Posterior vena cava (tissue), 2 donors: Measurements from ENCODE around the gene KIAA0586. TPM values are rescaled to one million over a fixed set of nuclear protein-coding genes. Genes with fewer than 3 reads are reported as not detected.
"Not testable (repeated sequence)": the region's sequence is repeated elsewhere in the genome, so short reads cannot be mapped to it uniquely, and the experiment has no call there.

Experiments
- DNase-seq: peaks from one replicate; pipeline ENCODE4 v3.0.0-alpha.2; 2020; ENCODE audit warnings: low spot score
- intact Hi-C, 2 donors: fragments of 100-400 bp; cut with DNase I; formaldehyde crosslinking; loops; one replicate each; pipeline versions ENCODE4 v1.14.1 to v1.14.2; 2022 to 2023
- total RNA-seq, 2 donors: library from RNA; stranded (reverse); fragmentation: NEBNext Ultra II Directional; extraction: Animal tissue kit (Norgen Biotek cat#: 25700); gene quantifications; one replicate each; pipeline ENCODE4 v1.2.1, GENCODE V29; 2021
- donor health status: DM: yes; HTN: yes; CAD: no.
- donor health status: DM: yes; HTN: yes; CAD: no.

The KIAA0586 gene
- total RNA-seq, 2 donors from 2014 or later = 14.7 to 15.5 TPM

- intact Hi-C loops = no loop called here
- no peak for DNase-seq
Measured at GRCh38 chr14:58455593-58456265, 28.2 kb downstream of the KIAA0586 start.

GRCh38 chr14:58460772-58461171, 33.3 kb downstream of the KIAA0586 start:
- DNase-seq = no peak
- intact Hi-C loops = no loop called here

DNA sequence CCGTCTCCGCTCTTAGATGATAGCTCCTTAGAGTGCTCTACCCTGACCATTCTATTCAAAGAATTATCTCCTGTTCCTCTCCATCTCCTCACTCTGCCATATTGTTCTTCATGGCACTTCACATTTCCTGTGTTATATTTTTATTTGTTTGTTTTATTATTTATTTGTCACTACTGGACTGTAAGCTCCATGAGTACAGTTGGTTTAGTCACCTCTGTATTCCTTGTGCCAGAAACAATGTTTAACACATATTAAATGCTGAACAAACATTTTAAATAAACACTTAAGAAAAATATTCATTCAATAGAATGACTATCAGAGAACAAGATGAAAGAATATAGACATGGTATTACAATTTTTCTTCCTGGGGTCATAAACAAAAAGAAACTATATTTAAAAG, 35.6 kb downstream of the KIAA0586 start:
- intact Hi-C loops = no loop called here

GRCh38 chr14:58464652-58465051, 37.1 kb downstream of the KIAA0586 start:
- intact Hi-C loops = no loop called here

More for the DNA sequence above, 35.6 kb downstream of the KIAA0586 start:
- DNase-seq = no peak

GRCh38 chr14:58465421-58465820, 37.9 kb downstream of the KIAA0586 start:
- intact Hi-C loops = no loop called here
- no peak for DNase-seq

More at GRCh38 chr14:58464652-58465051, 37.1 kb downstream of the KIAA0586 start:
- no peak for DNase-seq

- intact Hi-C loops = no loop called here
- no peak for DNase-seq
Measured at GRCh38 chr14:58466459-58466858, 38.9 kb downstream of the KIAA0586 start.

DNA sequence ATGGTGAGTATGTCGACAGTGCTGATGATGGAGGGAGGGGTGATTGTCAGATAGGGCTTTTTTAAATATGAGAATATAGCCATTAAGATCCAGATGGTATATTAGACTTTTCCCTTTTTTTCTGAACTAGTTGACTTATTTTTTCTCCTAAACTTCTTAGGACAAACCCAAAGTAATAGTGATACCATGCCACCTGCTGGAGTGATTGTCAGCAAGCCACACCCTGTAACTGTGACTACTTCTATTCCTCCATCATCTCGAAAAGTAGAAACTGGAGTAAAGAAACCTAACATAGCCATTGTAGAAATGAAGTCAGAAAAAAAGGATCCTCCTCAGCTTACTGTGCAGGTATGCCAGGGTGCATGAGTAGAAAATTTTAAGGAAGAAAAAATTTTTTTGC, 40.1 kb downstream of the KIAA0586 start:
- intact Hi-C loops = no loop called here
- no peak for DNase-seq

- DNase-seq = no peak
- intact Hi-C loops = no loop called here
Measured at GRCh38 chr14:58469309-58469708, 41.8 kb downstream of the KIAA0586 start.

DNA sequence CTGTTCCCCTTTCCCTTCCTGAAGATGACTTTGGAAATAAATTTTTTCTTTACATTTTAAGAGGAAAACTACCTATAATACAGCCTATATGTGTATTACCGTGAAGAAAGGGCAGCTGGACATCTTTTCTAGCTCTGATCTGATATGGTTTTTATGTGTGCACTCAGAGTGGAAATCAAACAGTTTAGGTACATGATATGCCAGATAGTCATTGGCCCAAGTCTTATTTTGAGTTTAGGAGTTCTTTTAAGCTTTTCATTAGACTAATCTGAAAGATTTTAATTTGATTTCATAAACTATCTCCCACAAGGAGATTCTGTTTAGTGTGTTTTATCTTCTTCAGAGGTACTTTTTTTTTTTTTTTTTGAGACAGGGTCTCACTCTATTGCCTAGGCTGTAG, 48.8 kb downstream of the KIAA0586 start:
- no peak for DNase-seq
- intact Hi-C loops = no loop called here

GRCh38 chr14:58477653-58478052, 50.1 kb downstream of the KIAA0586 start:
- DNase-seq = no peak
- intact Hi-C loops = no loop called here

DNA sequence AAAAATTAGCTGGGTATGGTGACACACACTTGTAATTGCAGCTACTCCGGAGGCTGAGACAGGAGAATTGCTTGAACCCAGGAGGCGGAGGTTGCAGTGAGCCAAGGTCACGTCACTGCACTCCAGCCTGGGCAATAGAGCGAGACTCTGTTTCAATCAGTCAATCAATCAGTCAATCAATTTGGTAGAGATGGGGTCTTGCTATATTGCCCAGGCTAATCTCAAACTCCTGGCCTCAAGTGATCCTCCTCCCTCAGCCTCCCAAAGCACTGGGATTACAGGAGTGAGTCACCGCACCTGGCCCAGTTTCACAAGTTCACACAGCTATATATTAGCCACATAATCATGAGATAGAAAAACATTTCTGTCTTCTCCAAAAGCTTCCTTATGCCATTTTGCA, 50.8 kb downstream of the KIAA0586 start:
- DNase-seq, intact Hi-C loops: not testable (repeated sequence)

DNA sequence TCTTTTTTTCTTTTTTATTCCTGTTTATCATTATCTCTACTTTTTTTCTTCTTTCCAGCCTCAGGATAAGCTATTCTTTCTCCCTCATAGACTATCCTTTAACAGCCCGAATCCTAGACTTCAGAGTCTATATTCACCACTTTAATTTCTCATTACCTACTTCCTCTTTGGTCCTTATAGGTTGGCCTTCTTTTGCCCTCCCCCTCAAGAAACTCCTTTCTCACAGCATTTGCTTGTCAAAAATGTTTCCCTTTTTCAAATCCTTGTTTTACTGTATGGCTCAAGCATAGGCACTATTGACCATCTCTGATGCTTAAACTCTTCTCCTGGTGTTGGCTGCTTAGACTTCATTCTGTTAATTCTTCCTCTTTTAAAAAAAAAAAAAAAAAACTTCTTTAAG, 52.5 kb downstream of the KIAA0586 start:
- intact Hi-C loops = no loop called here
- DNase-seq = no peak

GRCh38 chr14:58484176-58484575, 56.7 kb downstream of the KIAA0586 start:
- intact Hi-C loops = no loop called here

GRCh38 chr14:58488550-58488949, 61.0 kb downstream of the KIAA0586 start:
- DNase-seq = no peak

More at GRCh38 chr14:58484176-58484575, 56.7 kb downstream of the KIAA0586 start:
- no peak for DNase-seq

DNA sequence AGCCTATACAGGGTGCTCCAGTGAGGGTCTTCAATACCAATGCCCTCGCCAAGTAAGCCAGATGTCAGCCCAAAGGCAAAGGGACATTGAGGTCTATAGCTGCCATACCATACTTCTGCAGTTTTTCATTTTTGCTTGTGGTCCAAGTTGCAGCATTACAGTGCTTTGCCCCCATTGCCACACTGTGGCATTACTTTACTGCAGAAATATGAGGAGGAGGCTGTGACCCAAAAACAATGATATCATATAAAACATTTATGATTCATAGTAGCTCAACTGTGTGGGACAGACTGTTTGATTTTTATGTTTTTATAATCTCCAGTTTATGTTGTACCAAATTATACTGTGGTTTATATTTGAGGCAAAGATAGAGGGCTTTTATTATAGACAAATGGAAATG, 64.1 kb downstream of the KIAA0586 start:
- no peak for DNase-seq
- intact Hi-C loops = no loop called here

More at GRCh38 chr14:58488550-58488949, 61.0 kb downstream of the KIAA0586 start:
- intact Hi-C loops = no loop called here

DNA sequence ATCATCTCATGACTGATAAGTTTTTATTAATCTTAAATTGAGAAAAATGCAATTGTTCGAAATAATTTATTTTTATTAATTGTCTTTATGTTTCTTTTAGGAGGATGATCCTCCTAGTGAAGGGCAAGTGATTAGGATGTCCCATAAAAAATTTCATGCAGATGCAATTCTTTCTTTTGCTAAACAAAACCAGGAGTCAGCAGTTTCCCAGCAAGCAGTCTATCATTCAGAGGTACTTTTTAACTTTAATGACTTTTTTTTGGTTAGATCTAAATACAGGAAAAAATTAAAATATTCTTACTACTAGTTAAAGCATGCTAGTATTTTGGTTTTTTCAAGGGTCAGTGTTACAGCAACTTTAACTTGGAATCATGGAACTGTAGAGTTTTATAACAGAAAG, 64.5 kb downstream of the KIAA0586 start:
- no peak for DNase-seq
- intact Hi-C loops = no loop called here

DNA sequence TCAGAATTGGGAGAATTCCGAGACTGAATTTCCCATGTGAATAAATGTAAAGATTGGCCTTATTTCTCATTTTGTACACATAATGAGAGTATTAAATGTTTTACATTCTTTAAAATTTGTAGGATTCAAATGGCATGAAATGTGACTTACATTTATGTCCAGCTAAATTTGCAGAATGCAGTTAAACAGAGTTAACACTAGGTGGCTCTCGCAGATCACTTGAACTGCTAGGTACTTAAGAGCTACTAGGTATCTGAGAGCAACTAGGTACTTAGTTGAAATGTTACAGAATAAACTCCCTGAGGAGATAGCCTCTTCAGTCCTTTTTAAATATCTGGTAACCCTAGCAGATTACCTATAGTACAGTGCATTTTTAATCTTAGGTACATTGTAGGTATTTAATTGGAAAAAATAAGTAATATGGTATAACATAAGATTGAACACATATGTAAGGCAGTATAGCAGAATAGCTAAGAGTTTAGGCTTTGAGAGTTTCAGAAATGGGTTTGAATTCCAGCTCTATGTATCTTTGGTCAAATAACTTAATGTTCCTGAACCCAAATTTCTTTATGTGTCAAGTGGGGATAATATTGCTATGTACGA, 73.8 kb downstream of the KIAA0586 start:
- intact Hi-C loops = loop anchor here (5.0 to 10.0 kb wide), 3 partner anchors 133 to 553 kb away; partner anchors contain the start of gene DACT1 (in 2 of the 2)
- no peak for DNase-seq

DNA sequence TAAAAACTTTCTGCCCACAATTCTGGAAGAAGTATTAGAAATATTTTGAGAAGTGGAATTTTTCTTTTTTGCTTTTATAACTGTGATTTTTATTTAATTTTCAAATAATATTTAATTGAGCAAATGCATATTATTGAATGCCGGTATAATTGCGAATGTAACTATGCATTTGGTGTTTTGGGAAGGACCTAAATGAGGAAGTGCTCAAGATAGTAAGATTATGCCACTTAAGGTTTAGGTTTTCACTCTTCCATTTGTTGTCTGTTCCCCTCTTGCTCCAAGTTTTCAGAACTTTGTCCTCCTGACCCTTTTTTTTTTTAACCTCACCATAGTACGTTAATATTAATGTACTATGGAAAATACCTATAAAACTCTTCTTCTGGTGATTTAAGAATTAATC, 85.8 kb downstream of the KIAA0586 start:
- intact Hi-C loops = no loop called here

GRCh38 chr14:58517592-58517991, 90.1 kb downstream of the KIAA0586 start:
- intact Hi-C loops = no loop called here
- DNase-seq = no peak

More for the DNA sequence above, 85.8 kb downstream of the KIAA0586 start:
- DNase-seq = no peak

- DNase-seq = peak; percentile 54
- intact Hi-C loops = not testable (repeated sequence)
Measured at GRCh38 chr14:58525691-58526090, 98.2 kb downstream of the KIAA0586 start.

- no peak for DNase-seq
- intact Hi-C loops = no loop called here
Measured at GRCh38 chr14:58533446-58533845, 105.9 kb downstream of the KIAA0586 start.
